IMR-90 (cell line): ENCODE measurements around the gene CCDC88B. TPM values are rescaled to one million over a fixed set of nuclear protein-coding genes. Genes with fewer than 3 reads are reported as not detected.

Source experiments
- ATAC-seq: fragments of 200-7000 bp; cut with Tn5 transposase; 2 replicates; pipeline ENCODE4 v1.9.1; 2020; ENCODE audit warnings: low read depth, mild to moderate bottlenecking, moderate library complexity
- BruUV-seq: library from RNA; stranded (reverse); fragments of 400-500 nt; replicated peaks from 2 replicates; lab custom pipeline; 2021; lab: Mats Ljungman, UMichigan
- CTCF ChIA-PET: fragments of 300-600 bp; formaldehyde crosslinking; extraction: SDS; loops from one replicate; lab custom pipeline; 2021; ENCODE audit warnings: antibody characterized with exemption; lab: Yijun Ruan, JAX
- POLR2A ChIA-PET: fragments of 300-600 bp; sonication (Branson Sonifier 250); formaldehyde crosslinking; loops from one replicate; lab custom pipeline; 2022; ENCODE audit warnings: antibody characterized with exemption; ENCODE audit not compliant: unreplicated experiment; lab: Charles Lee
- DNase-seq: peaks from one replicate; pipeline ENCODE4 v3.0.0; 2013
- H2AFZ ChIP-seq: replicated peaks from 2 replicates; pipeline ENCODE3; 2013; ENCODE audit warnings: low read length, mild to moderate bottlenecking; ENCODE audit not compliant: poor library complexity
- H2AK5ac ChIP-seq: 2 replicates; pipeline ENCODE4 v1.6.1; 2013; ENCODE audit warnings: low read depth, low read length, inconsistent platforms
- H2AK9ac ChIP-seq: replicated peaks from 2 replicates; pipeline ENCODE3; 2013; ENCODE audit warnings: mild to moderate bottlenecking, low read depth, low read length, moderate library complexity; ENCODE audit not compliant: poor library complexity
- H2BK120ac ChIP-seq: 2 replicates; pipeline ENCODE4 v1.6.1; 2013; ENCODE audit warnings: low read depth, low read length, inconsistent platforms
- H2BK15ac ChIP-seq: 3 replicates; pipeline ENCODE4 v1.6.1; 2013; ENCODE audit warnings: low read depth, low read length, inconsistent platforms
- H2BK20ac ChIP-seq: 2 replicates; pipeline ENCODE4 v1.6.1; 2013; ENCODE audit warnings: low read depth, mild to moderate bottlenecking, inconsistent platforms, low read length, moderate library complexity
- H2BK5ac ChIP-seq: 2 replicates; pipeline ENCODE4 v1.6.1; 2013; ENCODE audit warnings: mild to moderate bottlenecking, low read depth, low read length, inconsistent platforms; ENCODE audit not compliant: poor library complexity, severe bottlenecking
- H3K14ac ChIP-seq: replicated peaks from 2 replicates; pipeline ENCODE4 v1.6.1; 2013; ENCODE audit warnings: low read depth, low read length, inconsistent platforms
- H3K18ac ChIP-seq: 2 replicates; pipeline ENCODE4 v1.6.1; 2013; ENCODE audit warnings: low read depth, low read length, control low read depth
- H3K23ac ChIP-seq: 2 replicates; pipeline ENCODE4 v1.6.1; 2013; ENCODE audit warnings: low read depth, low read length, inconsistent platforms
- H3K27ac ChIP-seq: 2 replicates; pipeline ENCODE4 v1.5.1; 2013; ENCODE audit warnings: mild to moderate bottlenecking, control low read depth, low read length; ENCODE audit not compliant: insufficient read depth
- H3K27me3 ChIP-seq: 2 replicates; pipeline ENCODE4 v1.6.1; 2013; ENCODE audit warnings: low read length; ENCODE audit not compliant: control insufficient read depth, insufficient read depth
- H3K36me3 ChIP-seq: 2 replicates; pipeline ENCODE4 v1.6.1; 2013; ENCODE audit warnings: low read length, mixed read lengths; ENCODE audit not compliant: control insufficient read depth, insufficient read depth
- H3K4ac ChIP-seq: 2 replicates; pipeline ENCODE4 v1.6.1; 2013; ENCODE audit warnings: low read depth, low read length, inconsistent platforms
- H3K4me1 ChIP-seq: 2 replicates; pipeline ENCODE4 v1.6.1; 2013; ENCODE audit warnings: low read length, mixed read lengths; ENCODE audit not compliant: control insufficient read depth, insufficient read depth
- H3K4me2 ChIP-seq: 2 replicates; pipeline ENCODE4 v1.6.1; 2013; ENCODE audit warnings: low read depth, mild to moderate bottlenecking, control low read depth, low read length, moderate library complexity
- H3K4me3 ChIP-seq: 2 replicates; pipeline ENCODE4 v1.5.1; 2013; ENCODE audit warnings: low read depth, mild to moderate bottlenecking, control low read depth, low read length, moderate library complexity; ENCODE audit not compliant: insufficient read depth
- H3K56ac ChIP-seq: 2 replicates; pipeline ENCODE4 v1.6.1; 2013; ENCODE audit warnings: low read length, inconsistent platforms; ENCODE audit not compliant: insufficient read depth; ENCODE audit errors: extremely low read depth
- H3K79me1 ChIP-seq, 2 experiments: 2 replicates each; pipeline ENCODE4 v1.6.1; 2013; ENCODE audit warnings: low read length in 2 of 2, inconsistent platforms in 1 of 2, low read depth in 1 of 2
- H3K9ac ChIP-seq: 2 replicates; pipeline ENCODE4 v1.6.1; 2013; ENCODE audit warnings: low read depth, low read length, control low read depth
- H3K9me1 ChIP-seq: 2 replicates; pipeline ENCODE4 v1.6.1; 2013; ENCODE audit warnings: low read length, inconsistent platforms; ENCODE audit not compliant: insufficient read depth
- H3K9me3 ChIP-seq: 2 replicates; pipeline ENCODE4 v1.6.1; 2013; ENCODE audit warnings: low read length; ENCODE audit not compliant: control insufficient read depth, insufficient read depth
- H4K20me1 ChIP-seq: 2 replicates; pipeline ENCODE4 v1.6.1; 2013; ENCODE audit warnings: low read length, inconsistent platforms; ENCODE audit not compliant: insufficient read depth
- H4K5ac ChIP-seq: 2 replicates; pipeline ENCODE4 v1.6.1; 2013; ENCODE audit warnings: mild to moderate bottlenecking, low read depth, low read length, control low read depth
- H4K8ac ChIP-seq, 2 experiments: 2 replicates each; pipeline ENCODE4 v1.6.1; 2013; ENCODE audit warnings: low read depth in 2 of 2, low read length in 2 of 2, control low read depth in 1 of 2, inconsistent platforms in 1 of 2
- H4K91ac ChIP-seq: 2 replicates; pipeline ENCODE4 v1.6.1; 2013; ENCODE audit warnings: low read depth, low read length, inconsistent platforms; ENCODE audit not compliant: insufficient read depth
- CEBPB ChIP-seq: IDR thresholded peaks from 2 replicates; pipeline ENCODE4 v1.6.1; 2012; ENCODE audit warnings: low read depth, low read length, improper control_type of control experiment
- CHD1 ChIP-seq: IDR thresholded peaks from 2 replicates; pipeline ENCODE4 v1.6.1; 2012; ENCODE audit warnings: low read depth, low read length, improper control_type of control experiment
- FOS ChIP-seq: fragments of 150-350 bp; IDR thresholded peaks from 2 replicates; pipeline ENCODE4 v1.6.1; 2016; ENCODE audit warnings: low read depth, low read length
- MAFK ChIP-seq: IDR thresholded peaks from 2 replicates; pipeline ENCODE4 v1.6.1; 2012; ENCODE audit warnings: low read depth, low read length, improper control_type of control experiment
- MAZ ChIP-seq: IDR thresholded peaks from 2 replicates; pipeline ENCODE4 v1.6.1; 2012; ENCODE audit warnings: low read depth, mild to moderate bottlenecking, low read length, improper control_type of control experiment, moderate library complexity, borderline replicate concordance
- NFE2L2 ChIP-seq: fragments of 150-350 bp; IDR thresholded peaks from 2 replicates; pipeline ENCODE4 v1.6.1; 2016; ENCODE audit warnings: low read depth, mild to moderate bottlenecking, low read length
- POLR2A ChIP-seq: IDR thresholded peaks from 2 replicates; pipeline ENCODE4 v1.6.1; 2012; ENCODE audit warnings: mild to moderate bottlenecking, low read depth, low read length
- RAD21 ChIP-seq: IDR thresholded peaks from 2 replicates; pipeline ENCODE4 v1.6.1; 2012; ENCODE audit warnings: low read length, improper control_type of control experiment
- RFX5 ChIP-seq: IDR thresholded peaks from 2 replicates; pipeline ENCODE4 v1.8.0; 2012; ENCODE audit warnings: low read depth, mild to moderate bottlenecking, low read length, moderate library complexity
- SMC3 ChIP-seq: fragments of 150-350 bp; IDR thresholded peaks from 2 replicates; pipeline ENCODE4 v1.6.1; 2016; ENCODE audit warnings: low read depth, mild to moderate bottlenecking, antibody characterized with exemption, low read length, moderate library complexity
- USF2 ChIP-seq: fragments of 150-350 bp; IDR thresholded peaks from 2 replicates; pipeline ENCODE4 v1.6.1; 2017; ENCODE audit warnings: mild to moderate bottlenecking, antibody characterized with exemption, low read length, low read depth
- WGBS, 2 experiments: methylation state at CpG; one replicate each; pipeline versions ENCODE4 v1.1.5 to v1.1.7; 2013; ENCODE audit warnings: missing lambda C conversion rate in 2 of 2; ENCODE audit not compliant: insufficient read length in 1 of 2; ENCODE audit errors: extremely low coverage in 2 of 2; 5-methylcytosine and 5-hydroxymethylcytosine counted together
- dilution Hi-C: fragments of 300-500 bp; cut with HindIII; formaldehyde crosslinking; loops from one replicate; pipeline ENCODE4 v1.14.3; 2018; ENCODE audit warnings: low sequenced_read_pairs; ENCODE audit not compliant: unreplicated experiment
- in situ Hi-C: fragments of 300-500 bp; cut with MboI; formaldehyde crosslinking; loops from 3 replicates; pipeline ENCODE4 v1.14.3; 2019; ENCODE audit warnings: low sequenced_read_pairs, inconsistent platforms, mixed read lengths
- intact Hi-C: fragments of 100-400 bp; cut with micrococcal nuclease; formaldehyde crosslinking; loops from 2 replicates; pipeline ENCODE4 v1.10.0; 2022
- polyA plus RNA-seq, 3 experiments: library from polyadenylated mRNA; depleted of rRNA; stranded (reverse); fragments of >200 nt; gene quantifications; 2 replicates each; pipeline ENCODE4 v1.2.3, GENCODE V29; 2012; ENCODE audit warnings: low replicate concordance in 1 of 3
- total RNA-seq: library from RNA; depleted of rRNA; stranded (reverse); fragments of >200 nt; gene quantifications from 2 replicates; pipeline ENCODE4 v1.2.3, GENCODE V29; 2012
- TF ChIP-seq, protein P1 (sequence below): fragments of 150-350 bp; IDR thresholded peaks from 2 replicates; pipeline ENCODE4 v1.6.1; 2016; ENCODE audit warnings: low read depth, mild to moderate bottlenecking, low read length, moderate library complexity, borderline replicate concordance
- TF ChIP-seq, protein P2 (sequence below): conservative IDR thresholded peaks from 2 replicates; pipeline ENCODE4 v1.5.1; 2012; ENCODE audit warnings: mild to moderate bottlenecking, low read depth, low read length, improper control_type of control experiment

The CCDC88B gene
- total and polyA plus RNA-seq, 2 of the 4 experiments (the other 2 are of a cell fraction): 1.3 to 2.5 TPM

DNA sequence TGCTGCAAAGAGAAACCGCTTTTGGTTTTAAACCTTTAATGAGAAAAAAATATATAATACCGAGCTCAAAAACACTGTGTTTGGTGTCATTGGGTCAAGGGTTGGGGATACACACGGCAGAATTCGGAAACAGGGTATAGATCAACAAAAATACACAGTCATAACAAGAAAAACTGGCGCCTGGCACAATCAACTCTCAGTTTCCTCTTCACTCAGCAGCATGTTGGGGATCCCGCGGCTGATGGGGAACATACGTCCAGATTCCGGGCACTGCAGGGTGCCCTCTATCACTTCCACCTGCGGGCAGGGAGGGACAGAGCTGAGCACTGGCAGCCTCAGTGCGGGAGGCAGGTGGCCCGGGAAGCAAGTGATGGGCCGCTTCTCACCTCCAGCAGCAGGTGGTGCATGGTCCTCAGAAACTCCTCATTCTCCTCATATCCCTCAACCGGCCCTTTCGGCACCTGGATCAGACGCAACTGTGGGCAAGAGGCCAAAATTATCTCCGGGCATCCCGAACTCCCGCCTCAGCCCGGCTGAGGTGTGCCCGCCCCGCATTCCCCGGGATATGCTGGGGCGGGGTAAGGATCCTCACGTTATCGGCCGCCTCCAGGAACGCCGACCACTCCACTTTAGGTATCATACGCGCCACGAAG lies 23.2 kb upstream of the CCDC88B start:
- DNase-seq (no peak), ATAC-seq (no peak; the same call in 1 of the 2 replicates)
- Histone ChIP-seq H2BK120ac (no peak overlapping the region), H2BK5ac (peak overlapping the region; percentile 41), H3K56ac (peak overlapping the region; percentile 41; the same call in 1 of the 2 replicates), H4K91ac (peak overlapping the region; percentile 48), H3K18ac (no peak overlapping the region), H3K9me1 (peaks cover 11% of the 10 kb centered on the region), H3K14ac (peak overlapping the region; percentile 60; the same call in 1 of the 2 replicates), H3K27ac (peak overlapping the region; percentile 70), H2BK20ac (no peak overlapping the region), H3K9me3 (no peaks in the 10 kb centered on the region), H3K4ac (peak overlapping the region; percentile 80), H2AFZ (peak overlapping the region; percentile 85), H3K23ac (peak overlapping the region; percentile 37; the same call in 1 of the 2 replicates), H3K27me3 (no peaks in the 10 kb centered on the region), H3K36me3 (peaks cover 22% of the 10 kb centered on the region), H2AK9ac (peak overlapping the region; percentile 98), H2AK5ac (peak overlapping the region; percentile 76), H3K4me3 (peak overlapping the region; percentile 67), H4K5ac (peak overlapping the region; percentile 19), H3K4me2 (peak overlapping the region; percentile 95), H3K9ac (peak overlapping the region; percentile 76), H4K20me1 (no peaks in the 10 kb centered on the region; the same call in 1 of the 2 replicates), H3K79me1 (peaks cover 7 to 41% of the 10 kb centered on the region in 2 experiments), H3K4me1 (peaks cover 6% of the 10 kb centered on the region), H4K8ac (peak overlapping the region; percentile 82 to 91; a peak in 3 of 4 replicates), H2BK15ac (no peak overlapping the region)
- POLR2A ChIA-PET: interaction anchor here (1.0 kb wide), 1 partner anchor 15 kb away, joined by 3 read pairs; no protein-coding TSS in a partner anchor
- in situ Hi-C loops (no loop called here), dilution Hi-C loops (no loop called here), intact Hi-C loops (no loop called here)
- TF ChIP-seq RAD21 (0 out of 2 replicates have a peak, but pooled peaks have one; percentile 9), USF2 (no peak), MAZ (no peak), POLR2A (no peak), NFE2L2 (no peak), CHD1 (no peak), FOS (no peak), CEBPB (no peak), MAFK (no peak), RFX5 (no peak), SMC3 (no peak)
- TF ChIP-seq, protein P1, sequence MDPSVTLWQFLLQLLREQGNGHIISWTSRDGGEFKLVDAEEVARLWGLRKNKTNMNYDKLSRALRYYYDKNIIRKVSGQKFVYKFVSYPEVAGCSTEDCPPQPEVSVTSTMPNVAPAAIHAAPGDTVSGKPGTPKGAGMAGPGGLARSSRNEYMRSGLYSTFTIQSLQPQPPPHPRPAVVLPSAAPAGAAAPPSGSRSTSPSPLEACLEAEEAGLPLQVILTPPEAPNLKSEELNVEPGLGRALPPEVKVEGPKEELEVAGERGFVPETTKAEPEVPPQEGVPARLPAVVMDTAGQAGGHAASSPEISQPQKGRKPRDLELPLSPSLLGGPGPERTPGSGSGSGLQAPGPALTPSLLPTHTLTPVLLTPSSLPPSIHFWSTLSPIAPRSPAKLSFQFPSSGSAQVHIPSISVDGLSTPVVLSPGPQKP: no peak
- TF ChIP-seq, protein P2, sequence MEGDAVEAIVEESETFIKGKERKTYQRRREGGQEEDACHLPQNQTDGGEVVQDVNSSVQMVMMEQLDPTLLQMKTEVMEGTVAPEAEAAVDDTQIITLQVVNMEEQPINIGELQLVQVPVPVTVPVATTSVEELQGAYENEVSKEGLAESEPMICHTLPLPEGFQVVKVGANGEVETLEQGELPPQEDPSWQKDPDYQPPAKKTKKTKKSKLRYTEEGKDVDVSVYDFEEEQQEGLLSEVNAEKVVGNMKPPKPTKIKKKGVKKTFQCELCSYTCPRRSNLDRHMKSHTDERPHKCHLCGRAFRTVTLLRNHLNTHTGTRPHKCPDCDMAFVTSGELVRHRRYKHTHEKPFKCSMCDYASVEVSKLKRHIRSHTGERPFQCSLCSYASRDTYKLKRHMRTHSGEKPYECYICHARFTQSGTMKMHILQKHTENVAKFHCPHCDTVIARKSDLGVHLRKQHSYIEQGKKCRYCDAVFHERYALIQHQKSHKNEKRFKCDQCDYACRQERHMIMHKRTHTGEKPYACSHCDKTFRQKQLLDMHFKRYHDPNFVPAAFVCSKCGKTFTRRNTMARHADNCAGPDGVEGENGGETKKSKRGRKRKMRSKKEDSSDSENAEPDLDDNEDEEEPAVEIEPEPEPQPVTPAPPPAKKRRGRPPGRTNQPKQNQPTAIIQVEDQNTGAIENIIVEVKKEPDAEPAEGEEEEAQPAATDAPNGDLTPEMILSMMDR: 0 out of 2 replicates have a peak, but pooled peaks have one; percentile 15
- 0% methylated on average over 16 of the region's 32 CpGs; no CpG with 5 or more reads in 1 of the 2 experiments for WGBS, 2 experiments
- CTCF ChIA-PET: interaction anchor here (0.7 to 2.3 kb wide), 4 partner anchors 15 to 72 kb away, joined by 3 to 27 read pairs (median 10); no protein-coding TSS in a partner anchor
- BruUV-seq: TSS peak; percentile 100
